Activated gamma-delta T cell (primary cell): ENCODE data around the gene STAC.
"Not testable (repeated sequence)": the region's sequence is repeated elsewhere in the genome, so short reads cannot be mapped to it uniquely, and the experiment has no call there.

ENCODE experiments used
- DNase-seq: peaks from one replicate; lab custom pipeline; 2025; lab: John Stamatoyannopoulos, UW

STAC gene

GRCh38 chr3:36519682-36520081 is 139.4 kb downstream of the STAC start:
- DNase-seq = no peak

- DNase-seq = no peak
These were observed 140.1 kb downstream of the STAC start for GRCh38 chr3:36520241-36521006.

- DNase-seq = no peak
These were observed 140.7 kb downstream of the STAC start for GRCh38 chr3:36521007-36521379.

- DNase-seq = no peak
These were observed 144.3 kb downstream of the STAC start for GRCh38 chr3:36524560-36524959.

GRCh38 chr3:36525115-36525801 is 145.0 kb downstream of the STAC start:
- DNase-seq = no peak

GRCh38 chr3:36538136-36538749 is 157.9 kb downstream of the STAC start:
- DNase-seq = no peak

GRCh38 chr3:36540888-36541518 is 160.7 kb downstream of the STAC start:
- DNase-seq = no peak

- DNase-seq = no peak
These were observed 161.9 kb downstream of the STAC start for GRCh38 chr3:36542186-36542585.

GRCh38 chr3:36543276-36543997 is 163.1 kb downstream of the STAC start:
- DNase-seq = no peak

- DNase-seq = no peak
These were observed 165.9 kb downstream of the STAC start for GRCh38 chr3:36546226-36546625.

GRCh38 chr3:36548712-36549111 is 168.4 kb downstream of the STAC start:
- no peak for DNase-seq

GRCh38 chr3:36557021-36557707 is 176.9 kb downstream of the STAC start:
- DNase-seq = no peak

- no peak for DNase-seq
These were observed 177.6 kb downstream of the STAC start for GRCh38 chr3:36557708-36558421.

GRCh38 chr3:36558961-36559360 is 178.7 kb downstream of the STAC start:
- DNase-seq = no peak

- DNase-seq = no peak
These were observed 180.4 kb downstream of the STAC start for GRCh38 chr3:36560685-36561084.

- DNase-seq = no peak
These were observed 181.3 kb downstream of the STAC start for GRCh38 chr3:36561601-36562000.

- DNase-seq = no peak
These were observed 182.6 kb downstream of the STAC start for GRCh38 chr3:36562945-36563344.

- no peak for DNase-seq
These were observed 194.9 kb downstream of the STAC start for GRCh38 chr3:36575241-36575640.

GRCh38 chr3:36578418-36578817 is 198.1 kb downstream of the STAC start:
- not testable (repeated sequence) for DNase-seq

GRCh38 chr3:36579746-36580145 is 199.4 kb downstream of the STAC start:
- DNase-seq = no peak

- no peak for DNase-seq
These were observed 200.4 kb downstream of the STAC start for GRCh38 chr3:36580716-36581115.
